Measurements from ENCODE around the gene DENND1A.
"Not testable (repeated sequence)": the region's sequence is repeated elsewhere in the genome, so short reads cannot be mapped to it uniquely, and the experiment has no call there.

The DENND1A gene

DNA sequence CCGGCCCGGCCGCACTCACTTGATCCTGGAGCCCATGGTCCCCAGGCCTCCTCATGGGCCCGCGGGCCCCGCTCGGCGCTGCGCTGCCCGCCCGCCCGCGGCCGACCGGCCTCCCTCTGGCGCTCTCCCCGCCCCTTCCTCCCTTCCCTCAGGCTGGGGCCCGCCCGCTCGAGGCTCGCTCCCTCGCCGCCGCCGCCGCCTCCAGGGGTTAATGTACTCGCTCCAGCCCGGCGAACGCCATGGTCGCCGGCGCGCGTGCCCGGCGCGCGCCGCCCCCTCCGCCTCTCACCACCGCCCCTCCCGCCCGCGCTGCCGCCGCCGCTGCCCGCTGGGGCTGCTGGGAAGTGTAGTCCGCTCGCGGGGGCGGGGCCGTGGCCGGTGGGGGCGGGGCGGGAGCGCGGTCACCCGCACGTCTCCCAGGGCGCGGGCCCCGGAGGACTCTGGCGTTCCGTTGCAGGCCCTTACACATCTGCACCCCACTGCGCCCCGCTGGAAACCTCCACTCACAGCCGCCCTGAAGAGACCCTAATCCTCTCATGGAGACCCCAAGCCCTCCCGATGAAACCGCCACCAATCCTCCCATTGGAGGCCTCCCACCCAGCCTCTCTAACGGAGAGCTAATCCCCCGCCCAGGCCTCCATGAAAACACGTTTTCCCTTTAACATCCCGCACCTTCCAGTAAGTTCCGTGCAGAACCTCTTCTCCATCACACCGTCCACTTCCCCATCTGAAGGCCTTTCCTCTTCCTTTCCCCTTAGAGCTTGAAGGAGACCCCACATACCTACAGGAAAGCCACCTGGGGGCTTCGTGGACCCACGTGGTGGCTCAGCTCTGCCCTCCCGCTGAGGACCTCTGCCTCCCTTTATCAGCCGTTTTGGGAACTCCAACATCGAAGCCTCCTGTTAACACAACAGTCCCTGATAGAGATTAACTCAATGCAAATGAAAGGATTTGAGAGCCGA, at the start of gene DENND1A:
Gene DENND1A (minus strand): TSS at position 257 of the 962 bp plus-strand sequence. CDS start 221 bp downstream, at position 36.
- DNase-seq (ENCODE audit: insufficient read length, low spot score) (peak; percentile 97), FAIRE-seq (peak; percentile 11)

- FAIRE-seq, result no peak
Measured at GRCh38 chr9:123978981-123979380, 49.1 kb upstream of the DENND1A start.

GRCh38 chr9:123976579-123976978, 46.7 kb upstream of the DENND1A start:
- DNase-seq (ENCODE audit: insufficient read length, low spot score); FAIRE-seq: not testable (repeated sequence)

More at GRCh38 chr9:123978981-123979380, 49.1 kb upstream of the DENND1A start:
- DNase-seq (ENCODE audit: insufficient read length, low spot score), result no peak

GRCh38 chr9:123975871-123976270, 45.9 kb upstream of the DENND1A start:
- DNase-seq (ENCODE audit: insufficient read length, low spot score), result no peak
- FAIRE-seq, result no peak

- DNase-seq (ENCODE audit: insufficient read length, low spot score), result no peak
- FAIRE-seq, result no peak
Measured at GRCh38 chr9:123974471-123974870, 44.5 kb upstream of the DENND1A start.

DNA sequence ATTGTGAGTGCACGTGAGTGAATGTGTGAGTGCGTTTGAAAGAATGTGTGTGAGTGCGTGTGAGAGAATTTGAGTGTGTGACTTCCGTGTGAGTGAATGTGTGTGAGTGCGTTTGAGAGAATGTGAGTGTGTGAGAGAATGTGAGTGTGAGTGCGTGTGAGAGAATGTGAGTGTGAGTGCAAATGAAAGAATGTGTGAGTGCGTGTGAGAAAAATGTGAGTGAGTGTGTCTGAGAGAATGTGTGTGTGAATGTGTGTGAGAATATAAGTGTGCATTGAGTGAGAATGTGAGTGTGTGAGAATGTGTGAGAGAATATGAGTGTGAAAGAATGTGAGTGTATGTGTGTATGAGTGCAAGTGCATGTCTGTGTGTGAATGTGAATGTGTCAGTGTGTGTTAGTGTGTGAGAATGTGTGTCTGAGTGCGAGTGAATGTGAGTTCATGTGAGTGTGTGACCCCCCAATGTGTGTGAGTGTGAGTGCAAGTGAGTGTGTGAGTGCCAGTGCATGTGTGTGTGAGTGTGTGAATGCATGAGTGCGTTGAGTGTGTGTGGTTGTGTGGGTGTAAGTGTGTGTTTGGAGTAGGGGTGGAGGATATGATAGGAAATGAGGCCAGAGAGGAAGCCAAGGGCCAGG, 43.8 kb upstream of the DENND1A start:
- no peak for FAIRE-seq
- DNase-seq (ENCODE audit: insufficient read length, low spot score), result no peak

DNA sequence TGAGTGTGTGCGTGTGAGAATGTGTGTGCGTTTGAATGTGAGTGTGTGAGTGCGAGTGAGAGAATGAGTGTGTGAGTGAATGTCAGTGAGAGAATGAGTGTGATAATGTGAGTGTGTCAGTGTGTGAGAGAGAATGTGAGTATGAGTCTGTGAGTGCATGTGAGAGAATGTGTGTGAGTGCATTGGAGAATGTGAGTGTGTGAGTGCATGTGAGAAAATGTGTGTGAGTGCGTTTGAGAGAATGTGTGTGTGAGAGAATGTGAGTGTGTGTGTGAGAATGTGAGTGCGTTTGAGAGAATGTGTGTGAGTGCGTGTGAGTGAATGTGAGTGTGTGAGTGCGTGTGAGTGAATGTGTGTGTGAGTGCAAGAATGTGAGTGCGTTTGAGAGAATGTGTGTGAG, 42.7 kb upstream of the DENND1A start:
- FAIRE-seq (no peak), DNase-seq (ENCODE audit: insufficient read length, low spot score) (no peak)

- DNase-seq (ENCODE audit: insufficient read length, low spot score) (no peak), FAIRE-seq (no peak)
Measured at GRCh38 chr9:123967323-123967722, 37.4 kb upstream of the DENND1A start.

DNA sequence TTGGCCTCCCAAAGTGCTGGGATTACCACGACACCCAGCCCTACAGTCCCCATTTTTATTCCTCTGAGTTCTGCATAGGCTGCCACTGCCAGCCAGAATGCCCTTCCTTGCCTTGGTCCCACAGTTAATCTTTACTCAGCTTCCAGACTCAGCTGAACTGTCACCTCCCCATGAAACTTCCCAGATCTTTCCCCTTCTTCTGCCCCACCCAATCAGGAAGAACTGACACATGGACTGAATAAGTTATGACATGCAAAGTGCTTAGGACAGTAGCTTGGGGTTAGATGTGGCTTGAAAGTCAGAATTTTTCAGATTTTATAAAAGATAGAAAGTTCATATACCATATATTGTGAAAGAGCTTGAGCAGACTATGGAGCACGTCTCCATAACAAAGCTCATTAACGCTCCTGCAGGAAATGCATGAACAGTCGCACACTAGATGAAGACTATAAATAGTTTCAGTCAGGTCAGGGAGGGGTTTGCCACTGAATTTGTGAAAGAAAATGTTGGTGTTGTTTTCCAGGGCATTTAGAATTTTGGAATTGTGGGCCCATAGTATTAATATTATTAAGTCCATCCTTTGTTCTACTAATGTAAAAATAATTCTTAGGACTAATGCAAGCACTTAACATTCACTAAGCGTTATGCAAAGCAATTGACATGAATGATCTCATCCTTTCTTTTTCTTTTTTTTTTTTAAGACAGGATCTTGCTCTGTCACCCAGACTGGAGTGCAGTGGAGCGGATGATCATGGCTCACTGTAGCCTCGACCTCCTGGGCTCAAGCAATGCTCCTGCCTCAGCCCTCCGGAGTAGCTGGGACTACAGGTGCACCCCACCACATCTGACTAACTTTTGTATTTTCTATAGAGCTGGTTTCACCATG, 36.1 kb upstream of the DENND1A start:
- FAIRE-seq (no peak), DNase-seq (ENCODE audit: insufficient read length, low spot score) (no peak)

DNA sequence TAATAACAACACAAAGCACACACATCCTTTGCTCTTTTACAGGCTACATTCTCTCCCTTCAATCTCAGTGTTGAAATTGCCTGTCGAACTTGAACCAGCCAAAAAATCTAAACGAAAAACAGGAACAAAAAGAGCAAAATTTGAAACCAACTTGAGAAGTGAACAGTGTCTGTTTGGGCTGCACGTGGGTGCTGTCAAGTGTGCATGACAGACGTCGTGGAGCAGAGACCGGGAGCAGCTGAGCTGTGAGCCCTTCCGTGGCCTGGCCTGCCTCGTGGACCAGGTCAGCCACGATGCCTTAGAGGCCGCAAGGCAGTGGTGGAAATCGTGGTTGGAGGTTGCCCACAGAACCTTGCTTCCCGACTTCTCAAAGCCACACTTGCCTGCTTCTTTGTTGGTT, 34.8 kb upstream of the DENND1A start:
- DNase-seq (ENCODE audit: insufficient read length, low spot score) (no peak), FAIRE-seq (no peak)

DNA sequence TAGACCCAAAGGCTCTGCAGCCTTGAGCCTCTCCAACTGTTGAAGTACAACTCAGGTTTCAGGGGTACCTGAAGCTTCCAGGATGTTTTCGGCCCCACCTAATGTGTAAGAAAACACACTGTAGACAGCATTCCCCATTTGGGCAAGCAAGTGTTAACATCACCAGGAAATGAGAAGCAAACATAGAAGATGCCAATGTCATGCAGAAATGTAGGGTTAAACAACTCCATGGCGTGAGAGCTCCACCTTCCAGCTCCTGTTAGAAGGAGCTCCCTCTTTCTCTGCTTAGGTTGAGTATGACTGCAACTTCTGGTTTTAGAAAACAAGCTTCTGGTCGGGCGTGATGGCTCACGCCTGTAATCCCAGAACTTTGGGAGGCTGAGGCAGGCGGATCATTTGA, 31.0 kb upstream of the DENND1A start:
- FAIRE-seq (no peak), DNase-seq (ENCODE audit: insufficient read length, low spot score) (no peak)

- no peak for DNase-seq (ENCODE audit: insufficient read length, low spot score)
- peak; percentile 26 for FAIRE-seq
Measured at GRCh38 chr9:123960366-123960765, 30.4 kb upstream of the DENND1A start.

GRCh38 chr9:123959787-123960186, 29.9 kb upstream of the DENND1A start:
- FAIRE-seq (no peak), DNase-seq (ENCODE audit: insufficient read length, low spot score) (no peak)

- DNase-seq (ENCODE audit: insufficient read length, low spot score) (no peak), FAIRE-seq (no peak)
Measured at GRCh38 chr9:123957731-123958130, 27.8 kb upstream of the DENND1A start.

GRCh38 chr9:123957168-123957721, 27.3 kb upstream of the DENND1A start:
- FAIRE-seq (no peak), DNase-seq (ENCODE audit: insufficient read length, low spot score) (no peak)

DNA sequence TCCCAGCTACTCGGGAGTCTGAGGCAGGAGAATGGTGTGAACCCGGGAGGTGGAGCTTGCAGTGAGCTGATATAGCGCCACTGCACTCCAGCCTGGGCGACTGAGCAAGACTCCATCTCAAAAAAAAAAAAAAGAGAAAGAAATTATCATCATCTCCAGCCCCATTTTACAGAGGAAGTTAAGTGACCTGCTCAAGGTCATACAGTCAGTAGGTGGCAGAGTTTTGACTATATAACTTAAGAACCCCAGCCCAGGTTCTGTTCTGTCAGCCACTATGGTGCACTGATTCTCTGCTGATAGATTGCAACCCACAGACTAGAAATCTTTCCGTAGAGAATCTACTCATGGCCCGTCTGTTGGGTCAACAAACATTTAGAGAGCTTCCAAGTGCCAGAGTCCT, 25.7 kb upstream of the DENND1A start:
- DNase-seq (ENCODE audit: insufficient read length, low spot score) (no peak), FAIRE-seq (no peak)

- DNase-seq (ENCODE audit: insufficient read length, low spot score) (no peak), FAIRE-seq (no peak)
Measured at GRCh38 chr9:123954518-123955280, 24.8 kb upstream of the DENND1A start.

DNA sequence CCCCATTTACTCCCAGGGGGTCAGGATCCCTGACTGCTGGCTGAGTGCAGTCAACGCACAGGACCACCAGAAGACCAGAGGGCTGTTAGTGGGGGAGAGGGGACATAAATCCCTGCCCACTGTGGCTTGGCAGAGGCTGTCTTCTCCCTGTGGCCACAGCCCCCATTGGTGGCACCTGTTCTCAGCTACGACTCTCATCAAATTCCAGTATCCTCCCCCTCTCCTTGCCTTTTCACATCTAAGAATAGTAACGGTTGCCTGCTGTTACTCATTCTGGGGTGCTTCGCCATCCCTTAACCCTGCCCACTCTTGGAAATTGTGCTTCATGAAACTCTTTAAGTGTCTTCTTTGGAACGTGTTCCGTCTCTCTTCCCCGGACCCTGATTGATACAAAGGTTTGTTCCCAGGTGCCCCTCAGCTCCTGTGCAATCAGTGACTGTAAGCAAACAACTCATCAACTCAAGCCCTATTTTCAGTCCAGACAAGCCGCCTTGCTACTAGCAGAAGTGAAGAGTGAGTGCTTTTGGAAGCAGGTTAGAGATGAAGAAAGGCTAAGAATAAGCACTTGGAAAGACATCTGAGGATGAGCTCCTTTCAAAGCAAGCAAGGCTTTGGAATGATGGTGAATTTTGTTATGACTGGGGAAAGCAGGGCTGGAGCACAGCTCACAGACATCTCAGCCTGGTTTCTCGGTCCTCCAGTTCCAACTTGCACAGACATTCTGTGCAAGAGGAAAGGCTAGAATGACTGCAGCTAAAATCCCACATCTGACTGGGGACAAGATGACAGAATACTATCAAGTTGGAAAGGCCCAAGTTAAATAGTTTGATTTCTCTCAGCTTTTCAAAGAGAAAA, 22.9 kb upstream of the DENND1A start:
- FAIRE-seq (no peak), DNase-seq (ENCODE audit: insufficient read length, low spot score) (no peak)

GRCh38 chr9:123948286-123948685, 18.4 kb upstream of the DENND1A start:
- FAIRE-seq, result no peak
- no peak for DNase-seq (ENCODE audit: insufficient read length, low spot score)

Data from GM19239 (cell line).